H1 (cell line): ENCODE measurements around the gene ARHGEF26. TPM values are rescaled to one million over a fixed set of nuclear protein-coding genes. Genes with fewer than 3 reads are reported as not detected.

Experiments used
- ATF3 ChIP-seq: IDR thresholded peaks from 2 replicates; pipeline ENCODE4 v1.6.1; 2011; ENCODE audit warnings: low read depth, mild to moderate bottlenecking, low read length; ENCODE audit not compliant: insufficient read depth
- CTBP2 ChIP-seq: IDR thresholded peaks from 2 replicates; pipeline ENCODE4 v1.7.0; 2011; ENCODE audit warnings: borderline replicate concordance, mild to moderate bottlenecking, moderate library complexity, mixed read lengths, low read length; ENCODE audit not compliant: insufficient read depth, insufficient read length
- CTCF ChIP-seq, 3 experiments: IDR thresholded peaks; 1 replicate in 2 of 3; 2 replicates in 1 of 3; pipeline versions ENCODE4 v1.5.1 to v1.6.1; 2011; ENCODE audit warnings: low read length in 3 of 3, mild to moderate bottlenecking in 3 of 3, inconsistent platforms in 2 of 3, low read depth in 1 of 3, moderate library complexity in 1 of 3; ENCODE audit not compliant: insufficient read depth in 1 of 3; ENCODE audit errors: control extremely low read depth in 1 of 3
- MAFK ChIP-seq: IDR thresholded peaks from 2 replicates; pipeline ENCODE4 v1.6.1; 2012; ENCODE audit warnings: low read depth, mild to moderate bottlenecking, improper control_type of control experiment, low read length
- polyA plus RNA-seq, 7 experiments: library from polyadenylated mRNA; depleted of rRNA in 3 of 7; stranded (reverse) in 5 of 7; unstranded in 2 of 7; fragments of >200 nt in 5 of 7; fragments of 200-250 nt in 2 of 7; gene quantifications; 1 replicate in 5 of 7; 2 replicates in 1 of 7; 4 replicates in 1 of 7; pipeline versions ENCODE4 v1.2.1 to v1.2.3, GENCODE V29; 2011 to 2013; ENCODE audit warnings: missing spikeins in 2 of 7, mixed read lengths in 2 of 7
- total RNA-seq: library from RNA; stranded (reverse); fragmentation: NEBNext Ultra II Directional; extraction: Animal tissue kit (Norgen Biotek cat#: 25700); gene quantifications from 2 replicates; pipeline ENCODE4 v1.2.1, GENCODE V29; 2021

Gene ARHGEF26
- total and polyA plus RNA-seq, 2 of the 8 experiments (the other 6 are each of a cell fraction or from before 2014, with no cell fraction given) = 3.1 to 15.6 TPM

- TF ChIP-seq ATF3 = no peak
- no peak for TF ChIP-seq MAFK
- no peak for TF ChIP-seq CTCF (IDR thresholded peaks at IDR 0.05; ENCODE audit: control extremely low read depth in 1 of 3, insufficient read depth in 1 of 3, low read depth in 1 of 3, low read length in 3 of 3)
- TF ChIP-seq CTBP2 = no peak
These were observed 93.1 kb downstream of the ARHGEF26 start (continued) for GRCh38 chr3:154214306-154214705.
